ENCODE measurements around the gene CRIM1.

The CRIM1 gene

DNA sequence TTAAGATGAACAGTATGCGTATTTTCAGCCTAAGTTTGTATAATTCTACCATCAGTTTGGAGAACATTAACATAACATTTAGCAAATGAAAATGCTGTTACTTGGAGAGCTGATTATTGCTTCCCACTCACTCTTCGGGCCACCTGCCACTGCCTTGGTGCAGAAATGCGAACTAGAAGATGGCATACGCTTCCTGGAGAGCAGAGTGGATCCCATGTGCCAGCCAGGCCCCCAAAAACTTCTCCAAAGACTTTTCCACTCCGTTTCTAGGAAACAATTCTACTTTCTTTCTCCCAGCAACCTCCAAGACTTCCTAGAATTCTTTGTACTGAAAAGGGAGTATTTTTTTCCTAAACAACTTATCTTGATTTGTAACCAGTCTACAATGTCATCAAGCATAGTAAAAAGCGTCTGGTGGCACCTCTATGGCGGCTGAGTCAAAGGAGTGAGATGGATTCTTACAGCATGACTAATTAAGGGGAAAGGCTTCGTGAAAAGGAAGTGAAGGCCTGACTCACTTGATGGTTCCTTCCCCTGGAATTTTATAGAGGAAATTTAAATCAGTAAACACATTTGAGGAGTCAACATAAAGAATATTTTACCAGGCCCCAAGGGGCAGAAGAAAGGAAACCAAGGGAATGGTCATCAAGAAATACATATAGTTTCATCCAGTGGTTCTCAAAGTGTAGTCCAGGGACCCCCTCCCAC lies 205.8 kb downstream of the CRIM1 start:
- peak in 1 of 2 donors; percentile 21 for DNase-seq

- no peak for DNase-seq
These were observed 206.7 kb downstream of the CRIM1 start for GRCh38 chr2:36562240-36562639.

DNA sequence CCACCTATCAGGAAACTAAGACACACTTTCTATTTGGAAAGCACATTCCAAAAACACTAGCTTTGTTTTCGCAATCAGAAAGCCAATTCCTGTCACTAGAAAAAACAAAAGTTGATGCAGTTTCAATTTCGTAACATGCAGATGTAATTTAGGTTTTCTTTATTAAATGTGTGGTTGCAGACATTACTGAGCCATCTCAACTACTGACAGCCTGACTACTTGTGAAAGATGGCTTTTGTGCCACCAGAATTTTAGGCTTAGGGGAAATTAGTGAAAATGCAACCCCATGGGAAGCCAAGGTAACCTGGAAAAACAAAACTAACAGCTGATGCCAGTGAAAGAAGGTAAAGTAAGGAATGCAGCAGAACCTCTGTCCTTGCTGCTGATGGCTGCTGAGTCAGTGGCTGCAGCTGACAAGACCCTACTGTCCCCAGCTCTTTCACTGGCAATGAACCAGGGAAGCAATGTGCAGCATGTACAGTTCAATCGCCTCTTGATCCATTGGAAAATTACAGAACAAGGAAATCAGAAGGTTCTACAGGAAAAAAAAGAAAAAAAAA lies 207.5 kb downstream of the CRIM1 start:
- DNase-seq: no peak

DNA sequence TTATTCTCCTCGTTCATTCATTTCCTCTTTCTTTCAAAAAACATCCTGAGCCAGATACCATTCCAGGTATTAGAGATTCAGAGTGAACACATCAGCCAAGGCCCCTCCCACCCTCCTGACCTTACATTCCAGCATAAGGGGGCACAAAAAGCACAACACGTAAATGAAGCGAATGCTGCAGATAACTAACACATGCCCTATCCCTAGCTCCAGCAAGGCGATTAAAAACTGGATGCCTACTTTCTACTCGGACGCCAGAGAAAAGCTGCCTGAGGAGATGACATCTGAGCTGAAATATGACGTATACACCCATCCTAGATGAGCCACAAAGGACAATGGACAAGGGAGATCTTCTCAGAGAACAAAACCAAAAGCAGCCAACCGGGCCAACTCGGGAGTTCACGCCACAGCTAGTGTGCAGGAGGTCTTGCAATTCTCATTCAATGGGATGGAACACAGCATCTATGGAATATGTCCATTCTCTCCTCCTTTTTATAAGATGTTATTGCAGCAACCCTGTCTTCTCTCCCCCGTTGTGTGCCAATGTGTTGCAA lies 208.9 kb downstream of the CRIM1 start:
- DNase-seq: no peak

DNA sequence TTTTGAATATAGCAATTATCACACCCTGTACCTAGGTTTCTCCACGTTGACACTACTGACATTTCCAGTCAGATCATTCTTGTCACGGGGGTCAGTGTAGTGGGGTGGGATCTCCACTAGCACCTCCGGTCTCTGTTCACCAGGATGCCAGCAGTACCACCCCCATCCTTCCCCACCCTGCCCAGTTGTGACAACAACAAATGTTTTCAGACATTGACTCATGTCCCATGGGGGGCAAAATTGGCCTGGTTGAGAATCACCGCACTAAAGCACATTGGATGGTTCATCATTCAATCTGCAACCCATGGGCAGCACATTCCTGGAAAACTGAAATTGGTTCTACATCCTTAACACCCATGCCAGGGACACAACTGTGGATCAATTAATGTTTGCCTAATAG lies 210.1 kb downstream of the CRIM1 start:
- DNase-seq: no peak

DNA sequence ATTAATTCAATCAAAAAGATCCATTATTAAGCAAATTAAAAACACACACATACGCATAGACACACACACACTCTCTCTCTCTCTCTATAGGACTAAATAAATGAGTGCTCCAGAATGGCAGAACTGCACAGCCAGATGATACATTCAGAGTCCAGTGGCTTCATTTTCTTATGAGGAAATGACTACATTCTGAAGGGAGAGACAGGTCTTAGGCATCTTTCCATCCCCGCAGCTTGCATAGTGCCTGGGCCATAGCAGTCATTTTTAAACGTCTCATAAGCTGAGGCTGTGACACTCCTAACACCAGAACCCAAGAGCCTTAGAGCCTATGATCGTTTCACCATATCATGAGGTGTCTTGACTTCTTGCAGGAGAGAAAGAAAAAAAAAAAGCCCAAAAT lies 211.3 kb downstream of the CRIM1 start:
- no peak for DNase-seq

- no peak for DNase-seq
These were observed 212.3 kb downstream of the CRIM1 start for GRCh38 chr2:36567711-36568408.

DNA sequence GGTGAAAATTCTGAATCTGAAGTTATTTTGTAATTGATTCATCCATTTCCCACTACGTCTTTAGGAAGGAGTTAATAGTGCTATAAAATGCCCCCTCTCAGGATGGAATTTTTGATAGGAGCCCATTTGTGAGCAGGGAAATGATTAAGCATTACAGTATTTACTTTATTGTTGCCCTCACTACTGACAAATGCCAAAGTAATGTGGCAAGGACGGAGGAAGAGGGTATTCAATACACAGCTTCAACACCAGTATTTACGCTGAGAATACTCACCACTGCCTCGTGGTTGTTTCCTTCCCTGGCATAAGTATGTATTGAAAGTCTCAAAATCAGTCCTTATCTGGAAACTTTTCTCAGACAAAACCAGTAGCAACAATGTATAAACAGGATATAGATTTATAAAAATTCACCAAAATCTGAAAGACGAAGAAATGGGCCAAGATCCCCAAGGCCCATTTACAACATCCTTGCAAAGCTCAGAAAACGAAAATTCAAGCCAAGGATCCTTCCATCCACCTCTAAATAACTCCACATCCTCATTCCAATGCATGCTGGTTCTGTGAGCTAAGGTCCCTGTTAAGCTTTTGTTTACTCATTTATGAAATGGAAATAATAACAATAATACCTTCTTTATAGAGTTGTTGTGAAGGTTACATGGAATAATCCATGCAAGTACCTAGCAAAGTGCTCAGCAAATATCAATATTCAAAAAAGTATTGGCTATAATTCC lies 213.1 kb downstream of the CRIM1 start:
- no peak for DNase-seq

DNA sequence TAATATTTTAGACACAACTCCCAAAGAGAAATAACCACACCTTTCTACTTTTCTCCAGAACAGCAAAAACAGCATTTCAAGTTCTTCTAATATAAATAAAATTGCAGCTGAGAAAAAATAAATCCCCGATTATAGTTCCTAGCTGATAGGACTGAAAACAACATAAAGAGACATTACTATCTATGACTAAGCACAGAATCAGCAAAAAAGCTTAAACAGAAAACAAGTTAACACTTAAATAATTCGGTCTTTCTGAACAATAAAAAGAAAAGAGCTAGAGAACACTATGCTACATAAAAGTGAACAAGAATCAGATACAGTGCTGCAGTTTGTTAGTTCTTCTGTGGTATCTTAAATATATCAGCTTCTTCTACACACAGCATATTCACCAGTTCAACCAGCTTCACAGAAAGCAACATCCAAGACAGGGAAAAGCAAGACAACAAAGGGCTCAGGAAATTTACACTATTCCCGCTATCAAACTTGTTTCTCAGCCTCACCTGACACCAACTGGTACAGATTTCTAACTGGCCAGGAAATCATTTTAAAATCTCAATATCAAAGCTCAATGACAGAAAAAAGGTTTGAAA lies 213.8 kb downstream of the CRIM1 start:
- no peak for DNase-seq

- DNase-seq: no peak
These were observed 214.8 kb downstream of the CRIM1 start for GRCh38 chr2:36570416-36570815.

GRCh38 chr2:36572054-36572718 lies 216.6 kb downstream of the CRIM1 start:
- no peak for DNase-seq

GRCh38 chr2:36572719-36573059 lies 217.1 kb downstream of the CRIM1 start:
- DNase-seq: no peak

DNA sequence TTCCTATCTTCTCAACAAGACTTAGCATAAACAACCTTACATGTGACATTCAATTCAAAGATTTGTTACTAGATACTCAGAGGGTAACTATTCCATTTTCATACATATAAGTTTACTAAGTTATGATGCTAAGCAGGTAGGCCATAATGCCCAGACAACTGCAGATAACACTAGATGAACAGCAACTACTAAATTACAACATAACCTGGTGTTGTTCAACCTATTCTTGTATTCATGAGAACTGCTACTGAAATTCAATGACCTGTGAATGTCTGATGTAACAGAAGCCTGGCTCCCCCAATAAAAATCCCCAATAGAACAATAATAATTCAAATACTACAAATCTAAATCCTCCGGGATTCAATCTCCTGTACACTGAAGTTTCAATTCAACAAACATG lies 217.6 kb downstream of the CRIM1 start:
- DNase-seq: no peak

GRCh38 chr2:36574560-36574959 lies 219.0 kb downstream of the CRIM1 start:
- no peak for DNase-seq

- no peak for DNase-seq
These were observed 222.3 kb downstream of the CRIM1 start for GRCh38 chr2:36577884-36578283.

- no peak for DNase-seq
These were observed 223.0 kb downstream of the CRIM1 start for GRCh38 chr2:36578343-36579296.

GRCh38 chr2:36579297-36579664 lies 223.7 kb downstream of the CRIM1 start:
- DNase-seq: no peak

GRCh38 chr2:36582538-36582937 lies 227.0 kb downstream of the CRIM1 start:
- no peak for DNase-seq

- no peak for DNase-seq
These were observed 227.4 kb downstream of the CRIM1 start for GRCh38 chr2:36582951-36583350.

- no peak for DNase-seq
These were observed 228.7 kb downstream of the CRIM1 start for GRCh38 chr2:36584148-36584794.

GRCh38 chr2:36586672-36587071 lies 231.1 kb downstream of the CRIM1 start:
- DNase-seq: no peak
